ENCODE data around the gene GRM8. TPM values are rescaled to one million over a fixed set of nuclear protein-coding genes. Genes with fewer than 3 reads are reported as not detected.

GRM8 gene
- total and polyA plus RNA-seq, 10 of the 15 experiments (the other 5 are each of a cell fraction or from before 2014, with no cell fraction given), result 0.33 to 7.1 (median 0.45) TPM; not detected in 2

DNA sequence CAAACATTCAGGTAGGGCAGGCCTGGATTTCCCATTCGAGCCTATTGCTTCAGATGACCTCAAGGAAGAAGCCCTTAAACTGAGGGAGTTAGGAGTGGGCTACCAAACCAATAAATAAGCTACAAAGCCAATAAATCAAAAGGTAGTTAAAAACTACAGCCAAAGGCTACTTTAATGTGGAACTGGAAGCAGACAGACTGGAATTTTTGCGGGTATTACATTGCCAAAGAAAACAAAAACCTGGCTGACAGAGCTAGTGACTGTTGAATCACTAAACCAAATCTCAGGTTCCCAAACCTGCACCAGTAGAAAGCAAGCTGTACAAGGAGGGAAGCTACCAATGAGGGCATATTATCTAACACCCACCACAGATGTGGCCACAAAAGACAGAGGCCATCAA is 315.6 kb downstream of the GRM8 start:
- Histone ChIP-seq H3K4me2 (ENCODE audit: control insufficient read depth, insufficient read depth) (no peak overlapping the region), H2AFZ (ENCODE audit: control insufficient read depth, low read depth, low read length) (no peak overlapping the region), H3K27me3 (replicated peaks in 1 of 2; ENCODE audit: control insufficient read depth in 2 of 2, insufficient read depth in 2 of 2, low read length in 1 of 2) (no peaks in the 10 kb centered on the region), H3K79me2 (ENCODE audit: control insufficient read depth, insufficient read depth, low read length) (no peaks in the 10 kb centered on the region), H3K9ac (ENCODE audit: control insufficient read depth, insufficient read depth, low read length) (no peak overlapping the region), H3K27ac (ENCODE audit: control insufficient read depth, insufficient read depth) (no peak overlapping the region), H3K4me1 (ENCODE audit: control insufficient read depth, insufficient read depth, low read length) (no peaks in the 10 kb centered on the region), H3K4me3 (no peak overlapping the region), H3K36me3 (ENCODE audit: control insufficient read depth in 2 of 2, insufficient read depth in 2 of 2, low read length in 1 of 2) (no peaks in the 10 kb centered on the region), H3K9me3 (replicated peaks; ENCODE audit: control insufficient read depth, insufficient read depth, low read length) (no peaks in the 10 kb centered on the region), H4K20me1 (ENCODE audit: control insufficient read depth, insufficient read depth) (no peaks in the 10 kb centered on the region)
- CTCF ChIA-PET, result no interaction called here
- POLR2A ChIA-PET, result no interaction called here
- no TSS peak for BruUV-seq (replicated peaks)
- in situ Hi-C loops (cut with MboI) (no loop called here), intact Hi-C loops (cut with micrococcal nuclease; ENCODE audit: unreplicated experiment) (no loop called here)
- WGBS (ENCODE audit: insufficient coverage, insufficient replicate concordance, low lambda C conversion rate, missing lambda C conversion rate), result 25% methylated on average over 2 of the region's 2 CpGs
- RAD21 ChIA-PET (ENCODE audit: unreplicated experiment), result no interaction called here
- ATAC-seq (no peak), DNase-seq (ENCODE audit: low read depth, low spot score) (no peak), FAIRE-seq (no peak)
- SMC1A ChIA-PET (ENCODE audit: uncharacterized antibody, unreplicated experiment), result no interaction called here
- TF ChIP-seq TCF3 (IDR thresholded peaks at IDR 0.05; ENCODE audit: borderline replicate concordance, insufficient read depth, low read depth, low read length), result no peak
- TF ChIP-seq, protein P1, sequence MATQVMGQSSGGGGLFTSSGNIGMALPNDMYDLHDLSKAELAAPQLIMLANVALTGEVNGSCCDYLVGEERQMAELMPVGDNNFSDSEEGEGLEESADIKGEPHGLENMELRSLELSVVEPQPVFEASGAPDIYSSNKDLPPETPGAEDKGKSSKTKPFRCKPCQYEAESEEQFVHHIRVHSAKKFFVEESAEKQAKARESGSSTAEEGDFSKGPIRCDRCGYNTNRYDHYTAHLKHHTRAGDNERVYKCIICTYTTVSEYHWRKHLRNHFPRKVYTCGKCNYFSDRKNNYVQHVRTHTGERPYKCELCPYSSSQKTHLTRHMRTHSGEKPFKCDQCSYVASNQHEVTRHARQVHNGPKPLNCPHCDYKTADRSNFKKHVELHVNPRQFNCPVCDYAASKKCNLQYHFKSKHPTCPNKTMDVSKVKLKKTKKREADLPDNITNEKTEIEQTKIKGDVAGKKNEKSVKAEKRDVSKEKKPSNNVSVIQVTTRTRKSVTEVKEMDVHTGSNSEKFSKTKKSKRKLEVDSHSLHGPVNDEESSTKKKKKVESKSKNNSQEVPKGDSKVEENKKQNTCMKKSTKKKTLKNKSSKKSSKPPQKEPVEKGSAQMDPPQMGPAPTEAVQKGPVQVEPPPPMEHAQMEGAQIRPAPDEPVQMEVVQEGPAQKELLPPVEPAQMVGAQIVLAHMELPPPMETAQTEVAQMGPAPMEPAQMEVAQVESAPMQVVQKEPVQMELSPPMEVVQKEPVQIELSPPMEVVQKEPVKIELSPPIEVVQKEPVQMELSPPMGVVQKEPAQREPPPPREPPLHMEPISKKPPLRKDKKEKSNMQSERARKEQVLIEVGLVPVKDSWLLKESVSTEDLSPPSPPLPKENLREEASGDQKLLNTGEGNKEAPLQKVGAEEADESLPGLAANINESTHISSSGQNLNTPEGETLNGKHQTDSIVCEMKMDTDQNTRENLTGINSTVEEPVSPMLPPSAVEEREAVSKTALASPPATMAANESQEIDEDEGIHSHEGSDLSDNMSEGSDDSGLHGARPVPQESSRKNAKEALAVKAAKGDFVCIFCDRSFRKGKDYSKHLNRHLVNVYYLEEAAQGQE (IDR thresholded peaks at IDR 0.05; ENCODE audit: low read depth, low read length), result no peak
- no peak for TF ChIP-seq EZH2 (IDR thresholded peaks at IDR 0.05; ENCODE audit: borderline replicate concordance, control insufficient read depth, low read depth, low read length)
- TF ChIP-seq TAF1 (IDR thresholded peaks at IDR 0.05; ENCODE audit: borderline replicate concordance, low read depth, low read length), result no peak
- no peak for TF ChIP-seq BCL11A (IDR thresholded peaks at IDR 0.05; ENCODE audit: low read depth, low read length)
- TF ChIP-seq FOXK2 (IDR thresholded peaks at IDR 0.05), result no peak
- TF ChIP-seq BACH1 (IDR thresholded peaks at IDR 0.05; ENCODE audit: borderline replicate concordance), result no peak
- TF ChIP-seq, protein P2, sequence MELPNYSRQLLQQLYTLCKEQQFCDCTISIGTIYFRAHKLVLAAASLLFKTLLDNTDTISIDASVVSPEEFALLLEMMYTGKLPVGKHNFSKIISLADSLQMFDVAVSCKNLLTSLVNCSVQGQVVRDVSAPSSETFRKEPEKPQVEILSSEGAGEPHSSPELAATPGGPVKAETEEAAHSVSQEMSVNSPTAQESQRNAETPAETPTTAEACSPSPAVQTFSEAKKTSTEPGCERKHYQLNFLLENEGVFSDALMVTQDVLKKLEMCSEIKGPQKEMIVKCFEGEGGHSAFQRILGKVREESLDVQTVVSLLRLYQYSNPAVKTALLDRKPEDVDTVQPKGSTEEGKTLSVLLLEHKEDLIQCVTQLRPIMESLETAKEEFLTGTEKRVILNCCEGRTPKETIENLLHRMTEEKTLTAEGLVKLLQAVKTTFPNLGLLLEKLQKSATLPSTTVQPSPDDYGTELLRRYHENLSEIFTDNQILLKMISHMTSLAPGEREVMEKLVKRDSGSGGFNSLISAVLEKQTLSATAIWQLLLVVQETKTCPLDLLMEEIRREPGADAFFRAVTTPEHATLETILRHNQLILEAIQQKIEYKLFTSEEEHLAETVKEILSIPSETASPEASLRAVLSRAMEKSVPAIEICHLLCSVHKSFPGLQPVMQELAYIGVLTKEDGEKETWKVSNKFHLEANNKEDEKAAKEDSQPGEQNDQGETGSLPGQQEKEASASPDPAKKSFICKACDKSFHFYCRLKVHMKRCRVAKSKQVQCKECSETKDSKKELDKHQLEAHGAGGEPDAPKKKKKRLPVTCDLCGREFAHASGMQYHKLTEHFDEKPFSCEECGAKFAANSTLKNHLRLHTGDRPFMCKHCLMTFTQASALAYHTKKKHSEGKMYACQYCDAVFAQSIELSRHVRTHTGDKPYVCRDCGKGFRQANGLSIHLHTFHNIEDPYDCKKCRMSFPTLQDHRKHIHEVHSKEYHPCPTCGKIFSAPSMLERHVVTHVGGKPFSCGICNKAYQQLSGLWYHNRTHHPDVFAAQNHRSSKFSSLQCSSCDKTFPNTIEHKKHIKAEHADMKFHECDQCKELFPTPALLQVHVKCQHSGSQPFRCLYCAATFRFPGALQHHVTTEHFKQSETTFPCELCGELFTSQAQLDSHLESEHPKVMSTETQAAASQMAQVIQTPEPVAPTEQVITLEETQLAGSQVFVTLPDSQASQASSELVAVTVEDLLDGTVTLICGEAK (IDR thresholded peaks at IDR 0.05; ENCODE audit: borderline replicate concordance), result no peak
- TF ChIP-seq E2F8 (IDR thresholded peaks at IDR 0.05; ENCODE audit: low read depth, partially characterized antibody), result no peak
- TF ChIP-seq PAX8 (IDR thresholded peaks at IDR 0.05), result no peak
- no peak for TF ChIP-seq MEF2A (IDR thresholded peaks at IDR 0.05; ENCODE audit: insufficient read depth, low read depth, low read length)
- TF ChIP-seq SMC3 (IDR thresholded peaks at IDR 0.05; ENCODE audit: borderline replicate concordance, low read length), result no peak
- TF ChIP-seq SIX5 (IDR thresholded peaks at IDR 0.05; ENCODE audit: low read depth, low read length, severe bottlenecking), result no peak
- no peak for TF ChIP-seq ZSCAN29 (IDR thresholded peaks at IDR 0.05)
- no peak for TF ChIP-seq RFX5 (IDR thresholded peaks at IDR 0.05; ENCODE audit: low read depth, low read length)

Measured in GM12878 (cell line).